K562 (cell line): ENCODE measurements around the gene SUCNR1. TPM values are rescaled to one million over a fixed set of nuclear protein-coding genes. Genes with fewer than 3 reads are reported as not detected.

Source experiments
- ATF1 ChIP-seq, 2 experiments: fragments of 450-650 bp in 1 of 2; IDR thresholded peaks; 2 replicates each; pipeline ENCODE4 v1.6.1; 2016; ENCODE audit warnings: missing compliant biosample characterization in 1 of 2, missing genetic modification characterization in 1 of 2
- BHLHE40 ChIP-seq: IDR thresholded peaks from 2 replicates; pipeline ENCODE4 v1.6.1; 2011; ENCODE audit warnings: low read length, improper control_type of control experiment
- CBX2 ChIP-seq: fragments of 200-600 bp; sonication (generic); IDR thresholded peaks from one replicate; pipeline ENCODE4 v1.6.1; 2012; ENCODE audit warnings: mild to moderate bottlenecking, low read length, inconsistent platforms; ENCODE audit not compliant: insufficient read depth, poor library complexity, severe bottlenecking
- CTCF ChIP-seq, 3 experiments: IDR thresholded peaks in 2 of 3; conservative IDR thresholded peaks in 1 of 3; 2 replicates each; pipeline ENCODE4 v1.5.1; 2011 to 2012; ENCODE audit warnings: low read length in 3 of 3, mild to moderate bottlenecking in 3 of 3, control low read depth in 2 of 3, improper control_type of control experiment in 1 of 3, inconsistent platforms in 1 of 3, low read depth in 1 of 3, mixed read lengths in 1 of 3, moderate library complexity in 1 of 3; ENCODE audit not compliant: insufficient read depth in 2 of 3
- HDAC8 ChIP-seq: fragments of 450-650 bp; IDR thresholded peaks from 2 replicates; pipeline ENCODE4 v1.6.1; 2016; ENCODE audit warnings: mild to moderate bottlenecking, missing genetic modification characterization, moderate library complexity, missing compliant biosample characterization
- HMGN3 ChIP-seq: IDR thresholded peaks from 2 replicates; pipeline ENCODE4 v1.6.1; 2011; ENCODE audit warnings: borderline replicate concordance, low read depth, mild to moderate bottlenecking, mixed read lengths, low read length; ENCODE audit not compliant: insufficient read length; ENCODE audit errors: extremely low read depth
- KLF13 ChIP-seq: fragments of 450-650 bp; IDR thresholded peaks from 2 replicates; pipeline ENCODE4 v1.6.1; 2016; ENCODE audit warnings: missing genetic modification characterization, low read depth, mild to moderate bottlenecking, missing compliant biosample characterization, moderate library complexity, borderline replicate concordance
- POLR2H ChIP-seq: IDR thresholded peaks from 2 replicates; pipeline ENCODE4 v1.6.1; 2016; ENCODE audit warnings: missing genetic modification characterization, low read depth, mild to moderate bottlenecking, control low read depth, missing compliant biosample characterization, moderate library complexity
- RB1 ChIP-seq: fragments of 450-650 bp; IDR thresholded peaks from 2 replicates; pipeline ENCODE4 v1.6.1; 2017; ENCODE audit warnings: low read depth, mild to moderate bottlenecking
- SMAD4 ChIP-seq: fragments of 250-450 bp; sonication (Bioruptor Pico); conservative IDR thresholded peaks from 2 replicates; pipeline ENCODE4 v1.8.0; 2021; ENCODE audit warnings: inconsistent platforms, mild to moderate bottlenecking, moderate library complexity
- SMARCC2 ChIP-seq: fragments of 450-650 bp; IDR thresholded peaks from 2 replicates; pipeline ENCODE4 v1.6.1; 2017; ENCODE audit warnings: antibody characterized with exemption, moderate library complexity, mild to moderate bottlenecking, low read depth
- SMC3 ChIP-seq: conservative IDR thresholded peaks from 2 replicates; pipeline ENCODE4 v1.6.1; 2011; ENCODE audit warnings: low read depth, low read length, improper control_type of control experiment; ENCODE audit not compliant: insufficient read depth
- SNRNP70 ChIP-seq: fragments of 200-400 bp; formaldehyde crosslinking; optimal IDR thresholded peaks from 2 replicates; pipeline ENCODE3; 2017; ENCODE audit warnings: low read depth, low read length
- SRSF7 ChIP-seq: fragments of 200-400 bp; formaldehyde crosslinking; optimal IDR thresholded peaks from 2 replicates; pipeline ENCODE3; 2017; ENCODE audit warnings: mild to moderate bottlenecking, low read depth, low read length
- SRSF9 ChIP-seq: fragments of 200-400 bp; formaldehyde crosslinking; IDR thresholded peaks from 2 replicates; pipeline ENCODE4 v1.6.1; 2017; ENCODE audit warnings: low read depth, low read length, borderline replicate concordance
- TSC22D4 ChIP-seq: fragments of 450-650 bp; IDR thresholded peaks from 2 replicates; pipeline ENCODE4 v1.6.1; 2016; ENCODE audit warnings: missing genetic modification characterization, missing biosample characterization, control low read depth
- ZNF140 ChIP-seq: fragments of 250-450 bp; sonication (Bioruptor Pico); IDR thresholded peaks from 2 replicates; pipeline ENCODE4 v1.8.0; 2021; ENCODE audit warnings: moderate library complexity, mild to moderate bottlenecking, inconsistent platforms
- ZNF165 ChIP-seq: fragments of 250-450 bp; sonication (Bioruptor Pico); IDR thresholded peaks from 2 replicates; pipeline ENCODE4 v1.4.0; 2020; ENCODE audit warnings: borderline replicate concordance
- ZNF24 ChIP-seq: fragments of 450-650 bp; IDR thresholded peaks from 2 replicates; pipeline ENCODE4 v1.6.1; 2016
- ZNF280A ChIP-seq: fragments of 450-650 bp; IDR thresholded peaks from 2 replicates; pipeline ENCODE4 v1.6.1; 2018; ENCODE audit warnings: mild to moderate bottlenecking, low read depth; ENCODE audit not compliant: partially characterized antibody
- ZNF280B ChIP-seq: fragments of 250-450 bp; sonication (Bioruptor Pico); IDR thresholded peaks from 2 replicates; pipeline ENCODE4 v1.5.1; 2021; ENCODE audit warnings: mild to moderate bottlenecking
- ZNF707 ChIP-seq: fragments of 250-450 bp; sonication (Bioruptor Pico); conservative IDR thresholded peaks from 2 replicates; pipeline ENCODE4 v1.8.0; 2022; ENCODE audit warnings: inconsistent platforms, mild to moderate bottlenecking, moderate library complexity
- ZSCAN29 ChIP-seq: fragments of 450-650 bp; IDR thresholded peaks from 2 replicates; pipeline ENCODE4 v1.6.1; 2017
- polyA plus RNA-seq, 8 experiments: library from polyadenylated mRNA; depleted of rRNA in 4 of 8; stranded (reverse) in 5 of 8; unstranded in 3 of 8; fragments of >200 nt; fragmentation: Nextera tagmentation in 2 of 8; fragmentation: Illumina TruSeq in 1 of 8; extraction: Ambion mirVana in 2 of 8; extraction: Trizol in 1 of 8; gene quantifications; 2 replicates each; pipeline versions ENCODE4 v1.2.1 to v1.2.3, GENCODE V29; 2011 to 2014; ENCODE audit warnings: inconsistent platforms in 1 of 8, missing spikeins in 1 of 8
- total RNA-seq, 7 experiments: library from RNA; depleted of rRNA in 6 of 7; stranded (reverse); fragments of >200 nt in 6 of 7; fragmentation: Illumina TruSeq in 2 of 7; extraction: Trizol in 2 of 7; gene quantifications; 2 replicates each; pipeline versions ENCODE4 v1.2.1 to v1.2.3, GENCODE V29; 2011 to 2021; ENCODE audit warnings: low replicate concordance in 1 of 7

The SUCNR1 gene
- total and polyA plus RNA-seq, 9 of the 15 experiments (the other 6 are each of a cell fraction or from before 2014, with no cell fraction given) = 0.04 to 0.54 (median 0.13) TPM

- TF ChIP-seq BHLHE40 (no peak), HDAC8 (tag) (no peak), ZSCAN29 (no peak), POLR2H (tag) (peak; percentile 16; the same call in 1 of the 2 replicates), CTCF (IDR thresholded peaks at IDR 0.05 in 2 of 3, conservative IDR thresholded peaks at IDR 0.05 in 1 of 3; ENCODE audit: insufficient read depth in 2 of 3, low read depth in 1 of 3, low read length in 3 of 3) (peak; percentile 42 to 82 (median 58); a peak in 5 of 6 replicates), ZNF707 (CRISPR knock-in tag) (no peak), ZNF165 (no peak), ZNF140 (CRISPR knock-in tag) (no peak), ATF1 (CRISPR knock-in tag; IDR thresholded peaks at IDR 0.05) (no peak), ATF1 (tag; IDR thresholded peaks at IDR 0.05) (no peak), SMARCC2 (no peak), SRSF9 (no peak), RB1 (no peak), SMC3 (peak; percentile 58), ZNF280B (CRISPR knock-in tag) (no peak), SRSF7 (no peak), TSC22D4 (tag) (no peak), ZNF24 (no peak), HMGN3 (no peak), KLF13 (tag) (no peak), SMAD4 (CRISPR knock-in tag) (no peak), CBX2 (no peak), ZNF280A (no peak), SNRNP70 (no peak)
These were observed 45.0 kb downstream of the SUCNR1 start (continued) for GRCh38 chr3:151918253-151919029.
